Neuronal stem cell (in vitro differentiated cells): ENCODE results near the gene NPHP4.

Experiments
- DNase-seq: peaks from one replicate; pipeline ENCODE4 v3.0.0-alpha.2; 2013; ENCODE audit warnings: low spot score
- H2AFZ ChIP-seq: one replicate; pipeline ENCODE4 v1.6.1; 2013; ENCODE audit warnings: mild to moderate bottlenecking, low read length, inconsistent platforms
- H2AK5ac ChIP-seq: 2 replicates; pipeline ENCODE4 v1.6.1; 2013; ENCODE audit warnings: low read depth, mild to moderate bottlenecking, inconsistent platforms, low read length, moderate library complexity, mixed read lengths
- H2BK120ac ChIP-seq: 2 replicates; pipeline ENCODE4 v1.6.1; 2013; ENCODE audit warnings: low read depth, mild to moderate bottlenecking, inconsistent platforms, low read length, moderate library complexity, mixed read lengths
- H2BK12ac ChIP-seq: one replicate; pipeline ENCODE4 v1.6.1; 2013; ENCODE audit warnings: low read length, inconsistent platforms
- H2BK15ac ChIP-seq: 2 replicates; pipeline ENCODE4 v1.6.1; 2013; ENCODE audit warnings: mild to moderate bottlenecking, low read length, inconsistent platforms, mixed read lengths
- H2BK5ac ChIP-seq: one replicate; pipeline ENCODE4 v1.6.1; 2013; ENCODE audit warnings: inconsistent platforms, mild to moderate bottlenecking, low read length, moderate library complexity
- H3K14ac ChIP-seq: one replicate; pipeline ENCODE4 v1.6.1; 2013; ENCODE audit warnings: low read length, inconsistent platforms
- H3K18ac ChIP-seq: 2 replicates; pipeline ENCODE4 v1.6.1; 2013; ENCODE audit warnings: low read length, inconsistent platforms
- H3K23ac ChIP-seq: 2 replicates; pipeline ENCODE4 v1.6.1; 2013; ENCODE audit warnings: low read depth, mild to moderate bottlenecking, mixed read lengths, low read length, inconsistent platforms; ENCODE audit not compliant: poor library complexity
- H3K27ac ChIP-seq: replicated peaks from 3 replicates; pipeline ENCODE4 v1.5.1; 2013; ENCODE audit warnings: low read length, inconsistent platforms
- H3K27me3 ChIP-seq, 3 experiments: 2 replicates each; pipeline ENCODE4 v1.6.1; 2013; ENCODE audit warnings: low read length in 3 of 3, mild to moderate bottlenecking in 2 of 3, inconsistent platforms in 1 of 3, low read depth in 1 of 3, mixed read lengths in 1 of 3, moderate library complexity in 1 of 3; ENCODE audit not compliant: control insufficient read depth in 3 of 3, insufficient read depth in 3 of 3
- H3K36me3 ChIP-seq, 2 donors: replicated peaks in 1 of 2; 2 replicates each; pipeline ENCODE4 v1.6.1; 2013; ENCODE audit warnings: low read length in 2 of 2; ENCODE audit not compliant: control insufficient read depth in 2 of 2, insufficient read depth in 2 of 2
- H3K4ac ChIP-seq: 2 replicates; pipeline ENCODE4 v1.6.1; 2013; ENCODE audit warnings: inconsistent platforms, mild to moderate bottlenecking, low read length, moderate library complexity
- H3K4me1 ChIP-seq, 2 donors: 1 replicate in 1 of 2; 2 replicates in 1 of 2; pipeline ENCODE4 v1.6.1; 2013; ENCODE audit warnings: low read length in 2 of 2, low read depth in 1 of 2; ENCODE audit not compliant: control insufficient read depth in 2 of 2, insufficient read depth in 1 of 2
- H3K4me2 ChIP-seq: one replicate; pipeline ENCODE4 v1.6.1; 2013; ENCODE audit warnings: mild to moderate bottlenecking, low read length, inconsistent platforms; ENCODE audit not compliant: insufficient read depth, poor library complexity, severe bottlenecking
- H3K4me3 ChIP-seq, 2 donors: 2 replicates each; pipeline ENCODE4 v1.5.1; 2013; ENCODE audit warnings: low read length in 2 of 2, mild to moderate bottlenecking in 2 of 2, inconsistent platforms in 1 of 2, moderate library complexity in 1 of 2
- H3K79me1 ChIP-seq: one replicate; pipeline ENCODE4 v1.6.1; 2013; ENCODE audit warnings: low read depth, mild to moderate bottlenecking, inconsistent platforms, low read length, moderate library complexity
- H3K9ac ChIP-seq: one replicate; pipeline ENCODE4 v1.6.1; 2013; ENCODE audit warnings: mild to moderate bottlenecking, low read depth, low read length, inconsistent platforms; ENCODE audit not compliant: poor library complexity
- H3K9me3 ChIP-seq, 2 donors: replicated peaks in 1 of 2; 2 replicates each; pipeline versions ENCODE3 to v1.6.1; 2013; ENCODE audit warnings: low read length in 2 of 2, mild to moderate bottlenecking in 2 of 2, inconsistent platforms in 1 of 2, low read depth in 1 of 2, mixed read lengths in 1 of 2, moderate library complexity in 1 of 2; ENCODE audit not compliant: control insufficient read depth in 2 of 2, insufficient read depth in 1 of 2
- H4K8ac ChIP-seq: one replicate; pipeline ENCODE4 v1.6.1; 2013; ENCODE audit warnings: low read depth, mild to moderate bottlenecking, inconsistent platforms, low read length, moderate library complexity
- H4K91ac ChIP-seq: one replicate; pipeline ENCODE4 v1.6.1; 2013; ENCODE audit warnings: low read length, low read depth, mild to moderate bottlenecking, inconsistent platforms; ENCODE audit not compliant: poor library complexity
- WGBS, 2 donors: extraction: QIAGEN DNeasy Blood & Tissue Kit; methylation state at CpG; one replicate each; pipeline ENCODE4 v1.1.7; 2013; ENCODE audit warnings: missing lambda C conversion rate in 2 of 2, mixed read lengths in 1 of 2; ENCODE audit not compliant: insufficient read length in 2 of 2, insufficient replicate concordance in 1 of 2; ENCODE audit errors: extremely low coverage in 2 of 2; 5-methylcytosine and 5-hydroxymethylcytosine counted together

Gene NPHP4

DNA sequence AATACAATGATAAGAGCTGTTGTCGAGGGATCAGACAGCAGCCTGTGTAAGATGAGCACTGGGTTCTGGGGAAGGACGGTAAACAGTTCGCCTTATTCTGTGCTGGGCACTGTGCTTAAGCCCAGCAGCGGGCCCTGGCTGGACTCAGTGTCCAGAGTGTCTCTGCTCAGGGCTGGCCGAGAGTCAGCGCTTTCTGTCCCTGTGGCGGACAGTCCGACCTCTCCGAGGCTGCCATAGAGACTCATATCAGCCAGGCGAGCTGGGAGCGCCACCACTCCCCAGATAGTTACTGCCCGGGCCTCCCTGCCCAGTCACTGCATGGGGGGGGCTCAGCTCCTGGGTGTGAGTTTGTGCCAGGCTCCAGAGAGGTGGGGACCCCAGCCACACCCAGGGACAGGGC lies 14.7 kb upstream of the NPHP4 start:
- peak overlapping the region; percentile 0 for H2BK5ac ChIP-seq
- H4K8ac ChIP-seq: no peak overlapping the region
- H3K4me2 ChIP-seq: no peak overlapping the region
- no peak overlapping the region for H2BK12ac ChIP-seq
- peaks cover 0 to 6% (median 0%) of the 10 kb centered on the region in 3 experiments for H3K27me3 ChIP-seq
- WGBS, 2 donors: no CpG with 5 or more reads among the region's 12 CpGs
- no peak overlapping the region for H2AFZ ChIP-seq
- no peak overlapping the region for H3K27ac ChIP-seq
- H4K91ac ChIP-seq: no peak overlapping the region
- peaks cover 22 to 33% of the 10 kb centered on the region in 2 donors for H3K4me1 ChIP-seq
- H3K4ac ChIP-seq: no peak overlapping the region
- no peaks in the 10 kb centered on the region for H3K79me1 ChIP-seq
- H2BK15ac ChIP-seq: no peak overlapping the region
- no peaks in the 10 kb centered on the region for H3K9me3 ChIP-seq
- no peak overlapping the region for H3K9ac ChIP-seq
- no peak for DNase-seq
- H3K36me3 ChIP-seq: no peaks in the 10 kb centered on the region
- no peak overlapping the region for H2AK5ac ChIP-seq
- no peak overlapping the region for H3K18ac ChIP-seq
- H3K14ac ChIP-seq: no peak overlapping the region
- H2BK120ac ChIP-seq: no peak overlapping the region
- no peak overlapping the region for H3K4me3 ChIP-seq
- no peak overlapping the region for H3K23ac ChIP-seq

- H2BK12ac ChIP-seq: no peak overlapping the region
- H4K8ac ChIP-seq: no peak overlapping the region
- H3K4me3 ChIP-seq: no peak overlapping the region
- peak overlapping the region; percentile 77 for H3K18ac ChIP-seq
- no peak overlapping the region for H3K4me2 ChIP-seq
- H3K9ac ChIP-seq: no peak overlapping the region
- no peak overlapping the region for H3K14ac ChIP-seq
- H3K4me1 ChIP-seq: peaks cover 29 to 38% of the 10 kb centered on the region in 2 donors
- H3K36me3 ChIP-seq: no peaks in the 10 kb centered on the region
- H2BK120ac ChIP-seq: no peak overlapping the region
- no CpG with 5 or more reads among the region's 10 CpGs for WGBS, 2 donors
- H2AFZ ChIP-seq: no peak overlapping the region
- no peaks in the 10 kb centered on the region for H3K79me1 ChIP-seq
- no peak overlapping the region for H3K27ac ChIP-seq
- H3K23ac ChIP-seq: no peak overlapping the region
- no peak for DNase-seq
- peak overlapping the region; percentile 68 for H2BK5ac ChIP-seq
- peaks cover 0 to 6% (median 0%) of the 10 kb centered on the region in 3 experiments for H3K27me3 ChIP-seq
- no peak overlapping the region for H3K4ac ChIP-seq
- H2BK15ac ChIP-seq: peak overlapping the region; percentile 40
- H4K91ac ChIP-seq: no peak overlapping the region
- H2AK5ac ChIP-seq: peak overlapping the region; percentile 76
- H3K9me3 ChIP-seq: no peaks in the 10 kb centered on the region
These were observed 13.2 kb upstream of the NPHP4 start for GRCh38 chr1:6005276-6005917.

DNA sequence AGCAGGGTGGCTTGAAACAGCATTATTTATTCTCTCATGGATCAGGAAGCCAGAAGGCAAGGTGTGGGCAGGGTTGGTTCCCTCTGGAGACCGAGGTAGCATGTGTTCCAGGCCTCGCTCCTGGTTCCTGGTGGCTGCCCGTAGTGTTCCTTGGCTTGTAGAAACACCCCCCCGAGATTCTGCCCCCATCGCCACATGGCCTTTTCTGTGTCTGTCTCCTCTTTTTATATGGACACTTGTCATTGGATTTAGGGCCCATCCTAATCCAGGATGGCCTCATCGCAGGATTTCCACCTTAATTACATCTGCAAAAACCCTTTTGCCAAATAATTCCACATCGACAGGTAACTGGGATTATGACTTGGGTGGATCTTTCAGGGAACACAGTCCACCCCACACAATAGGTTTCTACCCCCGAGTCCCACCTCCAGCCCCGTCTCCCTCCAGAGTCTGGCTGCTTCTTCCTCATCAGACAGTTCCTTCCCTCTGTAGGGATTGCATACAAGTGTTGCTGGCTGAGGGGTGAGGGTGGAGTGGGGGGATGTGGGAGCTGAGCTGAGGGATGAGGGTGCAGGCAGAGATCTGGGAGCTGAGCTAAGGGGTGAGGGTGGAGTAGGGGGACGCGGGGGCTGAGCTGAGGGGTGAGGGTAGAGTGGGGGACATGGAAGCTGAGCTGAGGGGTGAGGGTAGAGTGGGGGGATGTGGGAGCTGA lies 12.3 kb upstream of the NPHP4 start:
- WGBS, 2 donors: no CpG with 5 or more reads among the region's 11 CpGs
- Histone ChIP-seq H3K4me1 (peaks cover 30 to 41% of the 10 kb centered on the region in 2 donors), H3K4me3 (no peak overlapping the region)

More for the DNA sequence above, 12.3 kb upstream of the NPHP4 start:
- Histone ChIP-seq H3K4ac (no peak overlapping the region), H3K79me1 (peaks cover 2% of the 10 kb centered on the region), H3K36me3 (no peaks in the 10 kb centered on the region), H2BK15ac (no peak overlapping the region), H3K18ac (peak overlapping the region; percentile 65), H4K8ac (no peak overlapping the region), H4K91ac (no peak overlapping the region), H2BK12ac (no peak overlapping the region), H2BK5ac (no peak overlapping the region), H3K14ac (peak overlapping the region; percentile 47), H3K9me3 (no peaks in the 10 kb centered on the region), H2BK120ac (no peak overlapping the region), H3K23ac (no peak overlapping the region), H3K9ac (no peak overlapping the region), H3K4me2 (no peak overlapping the region), H2AK5ac (peak overlapping the region; percentile 96), H3K27ac (peak overlapping the region; percentile 52), H3K27me3 (peaks cover 0 to 6% (median 0%) of the 10 kb centered on the region in 3 experiments), H2AFZ (no peak overlapping the region)
- DNase-seq: no peak
